ENCODE results near the gene CGB3.

Gene CGB3

DNA sequence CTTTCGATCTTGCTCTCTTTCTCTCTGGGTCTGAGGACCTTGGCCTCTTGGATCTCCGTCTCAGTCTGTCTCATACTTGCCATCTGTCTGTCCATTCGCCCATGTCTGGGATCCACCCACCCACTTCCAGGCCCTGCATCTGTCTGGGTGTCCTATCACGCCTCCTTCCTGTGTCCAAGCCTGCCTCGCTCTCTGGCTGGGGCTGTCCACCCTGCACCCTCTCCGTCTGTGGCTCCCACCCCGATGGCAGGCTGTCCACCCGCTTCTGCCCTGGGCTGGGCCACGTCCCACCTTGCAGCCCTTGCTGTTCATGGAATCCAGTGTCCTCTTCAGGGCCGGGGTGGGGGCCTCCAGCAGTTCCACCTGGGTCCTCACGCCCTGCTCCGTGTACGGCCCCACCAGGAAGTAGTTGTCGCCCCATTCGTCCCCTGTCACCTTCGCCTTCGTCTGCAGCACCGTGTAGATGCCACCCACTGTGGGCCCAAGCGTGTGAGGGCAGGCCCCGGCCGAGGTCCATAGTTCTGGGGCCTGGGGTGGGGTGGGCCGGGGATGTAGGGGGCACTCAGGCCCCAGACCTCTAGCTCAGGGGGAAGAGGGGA lies 33.0 kb downstream of the CGB3 start:
- DNase-seq (ENCODE audit: insufficient read length, low spot score) (no peak), FAIRE-seq (no peak)
- TF ChIP-seq, protein P1, sequence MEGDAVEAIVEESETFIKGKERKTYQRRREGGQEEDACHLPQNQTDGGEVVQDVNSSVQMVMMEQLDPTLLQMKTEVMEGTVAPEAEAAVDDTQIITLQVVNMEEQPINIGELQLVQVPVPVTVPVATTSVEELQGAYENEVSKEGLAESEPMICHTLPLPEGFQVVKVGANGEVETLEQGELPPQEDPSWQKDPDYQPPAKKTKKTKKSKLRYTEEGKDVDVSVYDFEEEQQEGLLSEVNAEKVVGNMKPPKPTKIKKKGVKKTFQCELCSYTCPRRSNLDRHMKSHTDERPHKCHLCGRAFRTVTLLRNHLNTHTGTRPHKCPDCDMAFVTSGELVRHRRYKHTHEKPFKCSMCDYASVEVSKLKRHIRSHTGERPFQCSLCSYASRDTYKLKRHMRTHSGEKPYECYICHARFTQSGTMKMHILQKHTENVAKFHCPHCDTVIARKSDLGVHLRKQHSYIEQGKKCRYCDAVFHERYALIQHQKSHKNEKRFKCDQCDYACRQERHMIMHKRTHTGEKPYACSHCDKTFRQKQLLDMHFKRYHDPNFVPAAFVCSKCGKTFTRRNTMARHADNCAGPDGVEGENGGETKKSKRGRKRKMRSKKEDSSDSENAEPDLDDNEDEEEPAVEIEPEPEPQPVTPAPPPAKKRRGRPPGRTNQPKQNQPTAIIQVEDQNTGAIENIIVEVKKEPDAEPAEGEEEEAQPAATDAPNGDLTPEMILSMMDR (IDR thresholded peaks at IDR 0.05; ENCODE audit: insufficient read depth, missing control alignments): no peak

DNA sequence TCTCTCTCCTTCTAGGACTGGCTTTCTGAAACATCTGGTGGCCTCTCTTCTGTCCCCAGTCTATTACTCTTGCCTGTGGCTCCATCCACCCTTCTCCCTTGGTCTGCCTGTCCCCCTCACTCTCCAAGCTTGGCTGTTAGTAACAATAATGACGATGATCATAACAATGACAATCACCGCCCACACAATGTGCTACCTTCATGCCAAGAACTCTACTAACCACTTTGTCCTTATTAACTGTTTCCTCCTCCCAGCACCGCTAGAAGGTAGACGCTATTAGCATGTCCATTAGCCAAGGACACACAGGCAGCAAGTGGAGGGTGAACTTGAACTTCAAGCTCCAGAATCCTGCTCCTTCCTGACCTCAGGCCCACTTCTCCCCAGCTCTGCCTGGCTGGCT lies 33.7 kb downstream of the CGB3 start:
- FAIRE-seq (no peak), DNase-seq (ENCODE audit: insufficient read length, low spot score) (no peak)
- TF ChIP-seq, protein P1 (IDR thresholded peaks at IDR 0.05; ENCODE audit: insufficient read depth, missing control alignments): no peak

DNA sequence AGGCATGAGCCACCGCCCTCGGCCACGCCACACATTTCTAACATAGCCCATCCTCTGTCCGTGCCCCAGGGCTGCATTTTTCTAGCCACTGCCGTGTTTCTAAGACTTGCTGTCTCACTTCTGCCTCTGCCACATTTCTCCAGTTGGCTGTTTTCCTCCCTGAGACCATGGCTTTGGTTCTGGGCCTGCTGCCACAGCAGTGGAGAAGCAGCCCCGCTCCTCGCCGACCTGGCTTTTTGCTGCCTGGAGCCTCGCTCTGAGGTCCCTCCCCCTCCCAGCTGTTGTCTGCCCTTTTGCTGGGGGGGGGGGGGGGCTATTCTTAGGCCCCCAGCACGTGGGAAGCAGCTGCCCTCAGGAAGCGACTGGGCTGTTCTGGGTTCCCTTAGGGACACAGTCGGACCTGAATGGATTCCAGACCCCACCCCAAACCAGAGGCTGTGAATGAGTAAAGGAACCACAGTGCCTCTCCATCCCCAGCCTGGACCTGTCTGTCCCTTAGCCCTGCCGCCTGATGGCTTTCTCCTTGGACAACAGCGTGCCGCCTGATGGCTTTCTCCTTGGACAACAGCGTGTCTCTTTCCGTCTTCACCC lies 34.3 kb downstream of the CGB3 start:
- no peak for FAIRE-seq
- no peak for DNase-seq (ENCODE audit: insufficient read length, low spot score)
- TF ChIP-seq, protein P1 (IDR thresholded peaks at IDR 0.05; ENCODE audit: insufficient read depth, missing control alignments): no peak

DNA sequence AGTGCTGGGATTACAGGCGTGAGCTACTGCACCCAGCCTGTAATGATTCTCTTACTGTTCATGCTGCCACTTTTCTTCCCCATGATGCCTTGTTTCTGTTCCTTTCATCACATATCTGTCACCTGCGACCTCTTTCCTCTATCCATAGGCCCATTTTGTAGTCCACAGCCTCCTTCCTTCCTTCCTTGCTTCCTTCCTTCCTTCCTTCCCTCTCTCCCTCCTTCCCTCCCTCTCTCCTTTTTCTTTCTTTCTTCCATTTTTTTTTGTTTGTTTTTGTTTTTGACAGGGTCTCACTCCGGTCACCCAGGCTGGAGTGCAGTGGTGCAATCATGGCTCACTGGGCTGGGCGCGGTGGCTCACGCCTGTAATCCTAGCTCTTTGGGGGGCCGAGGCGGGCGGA lies 35.3 kb downstream of the CGB3 start:
- TF ChIP-seq, protein P1 (IDR thresholded peaks at IDR 0.05; ENCODE audit: insufficient read depth, missing control alignments): no peak
- DNase-seq (ENCODE audit: insufficient read length, low spot score) (no peak), FAIRE-seq (no peak)

DNA sequence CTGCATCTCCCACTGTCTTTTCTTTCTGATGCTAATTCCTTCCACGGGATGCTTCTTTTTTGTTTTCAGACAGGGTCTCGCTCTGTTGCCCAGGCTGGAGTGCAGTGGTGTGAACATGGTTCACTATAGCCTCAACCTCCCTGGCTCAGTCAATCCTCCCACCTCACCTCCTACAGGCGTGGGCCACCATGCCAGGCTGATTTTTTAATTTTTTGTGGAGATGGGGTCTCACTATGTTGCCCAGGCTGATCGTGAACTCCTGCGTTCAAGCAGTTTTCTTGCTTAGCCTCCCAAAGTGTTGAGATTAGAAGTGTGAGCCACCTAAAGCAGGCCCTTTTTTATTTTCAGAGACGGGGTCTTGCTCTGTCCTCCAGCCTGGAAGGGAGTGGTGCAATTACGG lies 35.8 kb downstream of the CGB3 start:
- TF ChIP-seq, protein P1 (IDR thresholded peaks at IDR 0.05; ENCODE audit: insufficient read depth, missing control alignments): no peak
- DNase-seq (ENCODE audit: insufficient read length, low spot score) (no peak), FAIRE-seq (no peak)

DNA sequence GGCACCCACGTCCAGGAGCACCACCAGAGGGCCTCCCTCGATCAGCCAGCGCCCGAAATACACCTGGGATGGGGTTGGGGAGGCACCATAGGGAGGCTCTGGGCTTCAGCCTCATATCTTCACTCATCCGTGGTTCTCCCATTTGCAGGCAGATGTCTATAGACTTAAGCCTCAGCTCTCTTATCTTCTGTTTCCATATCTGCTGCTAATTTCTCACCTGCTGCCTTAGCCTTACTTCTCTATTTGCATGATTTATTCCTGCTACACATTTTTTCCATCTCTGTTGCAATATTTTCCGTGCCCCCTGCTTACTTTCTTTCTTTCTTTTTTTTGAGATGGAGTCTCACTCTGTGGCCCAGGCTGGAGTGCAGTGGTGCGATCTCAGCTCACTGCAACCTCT lies 36.8 kb downstream of the CGB3 start:
- DNase-seq (ENCODE audit: insufficient read length, low spot score): no peak
- TF ChIP-seq, protein P1 (IDR thresholded peaks at IDR 0.05; ENCODE audit: insufficient read depth, missing control alignments): no peak
- FAIRE-seq: no peak

DNA sequence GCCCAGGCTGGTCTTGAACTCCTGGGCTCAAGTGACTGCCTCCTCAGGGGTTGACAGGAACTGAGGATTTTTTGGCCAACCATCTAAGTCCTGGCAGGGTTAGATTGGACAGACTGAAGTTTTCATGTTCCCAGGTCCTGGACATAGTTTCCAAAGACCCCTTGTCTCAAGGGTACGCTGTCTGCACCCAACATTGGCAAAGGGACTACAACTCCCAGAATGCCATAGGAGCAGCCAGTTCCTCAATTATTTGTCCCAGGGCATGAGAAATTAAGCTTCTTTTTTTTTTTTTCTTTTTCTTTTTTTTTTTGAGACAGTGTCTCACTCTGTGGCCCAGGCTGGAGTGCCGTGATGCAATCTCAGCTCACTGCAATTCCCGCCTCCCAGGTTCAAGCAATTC lies 37.9 kb downstream of the CGB3 start:
- TF ChIP-seq, protein P1 (IDR thresholded peaks at IDR 0.05; ENCODE audit: insufficient read depth, missing control alignments): no peak
- no peak for DNase-seq (ENCODE audit: insufficient read length, low spot score)
- FAIRE-seq: no peak
